ENCODE data around the gene PER2. TPM values are rescaled to one million over a fixed set of nuclear protein-coding genes. Genes with fewer than 3 reads are reported as not detected.
A peak's percentile ranks its signal among the peaks of the same experiment; 100 is the strongest.
"Not testable (repeated sequence)": the region's sequence is repeated elsewhere in the genome, so short reads cannot be mapped to it uniquely, and the experiment has no call there.

PER2 gene
- total RNA-seq, 1 donor from 2014 or later: 5.3 TPM

DNA sequence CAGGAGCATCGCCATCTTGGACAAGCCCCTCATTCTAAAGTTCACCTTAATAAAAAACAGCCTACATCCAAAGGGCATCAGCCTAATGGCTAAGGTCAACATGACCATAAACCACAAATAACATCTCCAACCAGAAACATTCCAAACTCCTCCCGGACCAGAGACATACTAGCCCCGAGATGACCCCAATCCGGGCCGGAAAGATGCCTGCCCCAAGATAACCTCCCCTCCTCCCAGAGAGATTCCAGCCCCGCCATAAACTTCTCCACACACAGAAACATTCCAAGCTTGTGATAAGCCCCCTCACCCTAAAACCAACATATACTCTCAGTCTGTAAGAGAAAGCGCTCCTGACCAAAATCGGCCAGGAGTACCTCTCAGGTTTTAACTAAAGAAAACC lies 16.7 kb downstream of the PER2 start:
- DNase-seq (ENCODE audit: low spot score in 2 of 2); FAIRE-seq: not testable (repeated sequence)

DNA sequence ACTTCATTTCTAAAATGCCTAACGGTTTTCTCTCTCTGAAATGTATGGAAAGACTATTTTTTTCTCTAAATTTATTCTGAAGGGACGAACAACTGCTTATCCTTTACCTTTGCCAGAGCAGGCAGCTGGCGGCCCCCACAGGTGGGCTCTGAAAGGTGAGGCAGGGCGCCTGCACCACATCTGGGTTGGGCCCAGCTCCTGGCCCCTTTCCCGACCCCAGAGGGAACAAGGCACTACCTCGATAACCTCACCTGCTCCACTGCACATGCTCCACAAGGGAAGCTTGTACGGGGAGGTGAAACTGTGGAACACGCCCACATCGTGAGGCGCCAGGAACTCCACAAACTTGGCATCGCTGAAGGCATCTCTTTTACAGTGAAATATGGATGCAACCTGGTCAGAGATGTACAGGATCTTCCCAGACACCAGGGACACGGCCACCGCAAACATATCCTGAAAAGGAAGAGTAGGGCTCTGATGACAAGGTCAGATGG lies 17.3 kb downstream of the PER2 start:
- FAIRE-seq (no peak), DNase-seq (ENCODE audit: low spot score in 2 of 2) (no peak)

DNA sequence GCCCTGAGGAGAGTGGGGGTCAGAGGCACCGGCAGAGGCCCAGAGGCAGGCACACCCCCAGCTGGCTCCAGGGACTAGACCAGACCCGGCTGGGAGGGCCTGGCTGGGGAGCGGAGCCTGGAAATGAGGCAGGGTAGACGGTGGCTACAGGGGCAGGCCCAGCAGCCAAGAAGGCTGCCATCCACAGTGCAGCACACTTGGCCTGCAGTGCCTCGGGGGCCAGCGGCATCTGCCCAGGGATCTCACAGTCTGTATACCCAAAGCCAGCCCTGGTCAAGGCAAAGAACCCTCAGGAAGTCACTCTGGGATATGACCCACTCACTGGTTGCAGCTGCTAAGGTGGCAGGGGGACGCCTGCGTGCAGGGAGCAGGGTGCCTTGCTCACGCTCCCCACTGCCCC lies 17.8 kb downstream of the PER2 start:
- DNase-seq (ENCODE audit: low spot score in 2 of 2): no peak

DNA sequence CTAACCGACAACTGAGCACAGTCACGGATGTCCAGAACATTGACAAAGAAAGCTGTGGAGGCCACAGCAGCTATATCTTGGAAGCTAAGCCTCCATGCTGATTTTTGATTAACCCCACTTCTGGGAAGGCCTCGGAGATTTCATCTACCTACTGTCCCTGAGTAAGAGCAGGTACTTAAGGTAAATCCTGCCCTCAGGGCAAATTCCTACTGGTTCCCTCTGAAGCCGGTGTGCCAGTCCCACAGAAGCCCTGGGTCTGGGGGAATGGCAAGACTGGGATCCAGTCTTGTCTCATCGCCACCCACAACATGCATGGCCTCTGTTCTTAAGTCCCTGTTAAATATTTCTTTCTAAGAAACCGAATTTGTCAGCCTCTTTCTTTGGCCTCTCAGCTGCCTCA lies 18.7 kb downstream of the PER2 start:
- no peak for DNase-seq (ENCODE audit: low spot score in 2 of 2)
- FAIRE-seq: no peak

More for the DNA sequence above, 17.8 kb downstream of the PER2 start:
- FAIRE-seq: no peak

DNA sequence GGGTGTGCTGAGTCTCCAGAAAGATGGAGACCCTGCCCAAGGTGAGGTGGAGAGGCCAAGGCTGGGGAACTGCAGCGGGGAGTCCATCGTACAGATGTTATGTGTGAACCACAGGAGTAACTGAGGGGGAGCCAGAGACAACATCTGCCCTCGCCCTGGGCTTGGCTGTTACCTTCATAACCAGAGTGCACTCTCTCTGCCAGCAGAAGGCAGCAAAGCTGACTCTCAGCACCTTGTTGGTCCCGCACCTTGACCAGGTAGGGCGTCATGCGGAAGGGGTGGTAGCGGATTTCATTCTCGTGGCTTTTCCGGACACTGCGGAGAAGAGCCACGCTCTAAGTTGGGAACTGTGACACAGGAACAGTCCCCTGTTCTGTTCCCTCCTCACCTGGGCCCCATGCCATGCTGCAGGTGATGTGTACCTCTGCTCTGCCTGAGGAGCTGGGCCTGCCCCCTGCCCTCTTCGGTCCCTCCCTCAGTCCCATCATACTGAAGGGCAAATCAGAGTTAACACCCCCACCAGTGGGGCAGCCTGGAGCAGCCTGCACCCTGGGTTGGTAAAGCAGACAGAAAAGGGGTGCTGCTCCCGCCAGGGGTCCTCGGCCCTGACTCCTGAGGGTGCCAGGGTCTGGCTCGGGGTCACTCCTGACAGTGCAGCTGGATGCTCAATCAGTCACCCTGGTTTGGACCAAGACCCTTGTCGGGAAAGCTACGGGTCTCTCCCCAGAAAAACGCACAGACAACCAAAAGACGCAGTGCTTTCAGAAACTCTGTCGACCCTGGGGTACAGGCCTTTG lies 20.3 kb downstream of the PER2 start:
- DNase-seq (ENCODE audit: low spot score in 2 of 2): no peak

DNA sequence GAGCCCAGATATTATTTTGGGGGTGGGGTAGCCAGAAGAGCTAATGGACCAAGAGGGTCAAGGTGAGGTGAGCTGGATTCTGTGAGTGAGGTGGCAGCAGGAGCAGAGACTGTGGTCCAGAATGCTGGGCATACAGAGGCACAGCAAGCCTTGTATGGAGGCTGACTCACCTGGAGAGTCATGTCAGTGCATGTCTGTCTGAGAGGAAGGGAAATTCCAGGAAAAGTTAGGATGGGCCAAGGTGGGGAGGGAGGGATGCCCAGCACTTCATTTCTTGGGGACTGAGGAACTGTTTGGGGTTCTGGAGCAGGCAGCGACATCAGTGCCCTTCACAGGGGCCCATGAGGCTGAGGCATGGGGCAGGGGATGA lies 21.1 kb downstream of the PER2 start:
- DNase-seq (ENCODE audit: low spot score in 2 of 2) (no peak), FAIRE-seq (no peak)

More for the DNA sequence above, 20.3 kb downstream of the PER2 start:
- no peak for FAIRE-seq

DNA sequence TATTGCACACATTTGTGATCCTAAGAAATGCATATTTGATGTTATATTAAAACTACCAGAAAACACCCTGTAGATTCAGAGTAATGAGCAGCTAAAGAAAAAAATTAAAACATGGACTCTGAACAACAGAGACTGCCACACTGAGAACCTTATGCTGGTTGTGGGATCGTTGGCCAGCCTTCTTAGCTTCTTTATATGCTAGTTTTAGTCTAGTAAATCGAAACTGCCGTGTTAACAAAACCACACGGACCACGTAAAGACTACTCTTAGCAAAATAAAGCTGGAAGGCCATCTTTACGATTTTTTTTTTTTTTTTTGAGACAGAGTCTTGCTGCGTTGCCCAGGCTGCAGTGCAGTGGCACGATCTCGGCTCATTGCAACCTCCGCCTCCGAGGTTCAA lies 22.8 kb downstream of the PER2 start:
- DNase-seq (ENCODE audit: low spot score in 2 of 2) (no peak), FAIRE-seq (no peak)

DNA sequence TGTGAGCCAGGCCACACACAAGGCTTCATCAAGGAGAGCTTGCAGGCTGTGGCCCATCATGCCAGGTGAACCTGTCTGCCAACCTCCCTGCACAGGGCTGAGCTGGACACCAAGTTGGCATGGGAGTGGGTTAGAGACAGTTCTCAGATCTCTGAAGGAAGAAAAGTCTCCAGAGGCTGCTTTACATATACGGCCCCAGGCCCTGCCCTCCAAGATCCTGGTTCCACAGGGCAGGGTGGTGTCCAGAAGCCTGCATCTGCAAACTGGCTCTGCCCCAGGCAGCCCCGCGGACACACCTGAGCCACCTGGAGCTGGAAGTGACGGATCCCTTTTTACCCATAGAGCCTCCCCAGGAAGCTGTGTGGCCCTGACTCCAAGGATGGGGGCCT lies 24.3 kb downstream of the PER2 start:
- DNase-seq (ENCODE audit: low spot score in 2 of 2) (no peak), FAIRE-seq (no peak)

DNA sequence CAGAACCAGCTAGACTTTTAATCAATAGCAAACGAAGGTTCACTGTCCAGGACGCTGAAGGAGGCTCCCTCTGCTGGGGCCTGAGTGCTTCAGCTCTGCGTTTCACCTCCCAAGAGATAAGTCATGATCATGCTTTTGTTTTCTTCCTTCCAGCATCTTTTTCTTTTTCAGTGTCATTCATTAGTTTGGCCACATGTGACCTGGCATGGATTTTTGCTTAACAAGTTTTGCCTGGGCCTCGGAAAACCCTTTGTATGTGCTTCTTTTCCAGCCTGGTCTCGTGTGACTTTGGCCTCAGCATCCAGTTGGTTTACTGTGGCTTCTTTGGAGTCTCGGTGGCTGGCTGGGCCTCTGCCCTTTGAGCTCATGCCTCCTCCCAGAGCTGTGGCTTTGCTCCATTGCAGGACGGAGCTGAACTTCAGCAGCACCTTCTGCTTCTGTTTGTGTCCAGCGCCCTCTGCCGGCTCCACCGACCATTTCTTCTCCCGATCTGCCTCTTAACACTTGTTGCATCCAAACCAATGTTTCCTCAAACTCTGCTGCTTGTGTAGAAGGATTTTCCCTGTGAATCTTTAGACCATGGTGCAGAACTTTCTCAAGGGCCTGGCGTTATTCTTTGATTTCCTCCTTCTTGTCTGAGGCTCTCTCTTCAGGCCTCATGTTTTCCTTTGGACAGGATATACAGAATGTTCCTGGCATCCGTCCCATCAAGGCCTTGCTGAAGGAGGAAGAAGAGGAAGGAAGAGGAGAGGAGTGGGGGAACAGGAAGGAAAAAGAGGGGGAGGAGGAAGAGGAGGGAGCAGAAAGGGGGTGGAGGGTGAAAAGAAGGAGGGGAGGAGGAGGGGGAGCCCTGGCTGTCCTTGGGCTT lies 25.0 kb downstream of the PER2 start:
- peak; percentile 78 to 90 for DNase-seq (ENCODE audit: low spot score in 2 of 2)
- FAIRE-seq: no peak

DNA sequence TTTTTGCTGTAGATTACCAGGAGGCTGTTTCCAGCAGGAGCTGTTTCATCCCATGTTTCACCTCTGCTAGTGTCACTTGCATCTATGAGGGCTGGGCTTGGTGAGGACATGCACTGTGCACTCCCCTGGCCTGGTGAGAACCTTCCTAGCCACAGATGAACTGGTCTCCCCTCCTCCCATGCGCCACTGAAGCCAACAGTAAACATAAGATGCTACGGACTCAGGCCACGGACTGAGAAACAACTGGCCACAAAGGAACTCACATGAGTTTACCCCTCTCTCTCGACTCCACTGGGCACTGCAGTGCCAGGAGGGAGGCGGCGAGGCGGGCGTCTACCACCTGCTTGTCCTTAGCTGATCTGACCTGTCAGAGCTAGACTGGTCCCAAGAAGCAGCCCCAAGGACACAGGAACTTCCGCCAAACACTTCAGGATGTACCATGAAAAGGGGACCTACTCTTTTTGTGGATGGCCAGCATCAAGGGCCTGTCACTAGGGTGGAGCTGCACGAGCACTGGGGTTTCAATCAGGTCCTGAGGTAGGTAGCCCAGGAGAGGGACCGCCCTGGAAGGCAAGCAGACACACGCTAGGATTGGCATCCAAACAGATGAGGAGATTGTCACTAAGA lies 25.8 kb downstream of the PER2 start:
- no peak for FAIRE-seq
- no peak for DNase-seq (ENCODE audit: low spot score in 2 of 2)

DNA sequence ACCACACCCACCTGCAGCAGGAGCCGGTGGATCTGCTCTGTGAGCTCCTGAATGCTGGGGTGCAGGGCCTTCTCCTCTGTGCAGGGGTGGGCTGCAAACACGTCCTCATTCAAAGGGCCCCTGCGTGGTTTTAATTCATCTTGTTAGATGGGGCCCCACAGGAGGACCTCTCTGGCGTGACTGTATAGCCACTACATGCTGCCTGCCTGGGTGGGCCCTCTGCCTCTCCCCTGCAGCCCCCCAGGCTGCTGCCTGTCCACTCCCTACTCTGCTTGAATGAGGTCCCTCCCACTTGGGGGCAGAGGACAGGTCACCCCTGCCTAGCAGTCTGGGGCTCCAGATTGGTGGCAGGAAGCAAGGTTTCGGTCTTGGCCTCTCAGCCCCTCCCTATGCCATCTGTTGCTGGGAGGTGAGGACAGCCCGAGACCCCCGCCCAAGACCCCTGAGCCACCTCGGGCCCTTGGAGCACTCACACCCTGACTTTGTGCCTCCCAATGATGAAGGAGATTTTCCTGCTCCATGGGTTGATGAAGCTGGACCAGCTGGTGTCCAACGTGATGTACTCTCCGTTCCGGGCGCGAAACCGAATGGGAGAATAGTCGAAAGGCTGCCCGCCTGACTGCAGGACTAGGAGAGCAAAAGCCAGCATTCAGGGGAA lies 26.6 kb downstream of the PER2 start:
- no peak for FAIRE-seq
- no peak for DNase-seq (ENCODE audit: low spot score in 2 of 2)

DNA sequence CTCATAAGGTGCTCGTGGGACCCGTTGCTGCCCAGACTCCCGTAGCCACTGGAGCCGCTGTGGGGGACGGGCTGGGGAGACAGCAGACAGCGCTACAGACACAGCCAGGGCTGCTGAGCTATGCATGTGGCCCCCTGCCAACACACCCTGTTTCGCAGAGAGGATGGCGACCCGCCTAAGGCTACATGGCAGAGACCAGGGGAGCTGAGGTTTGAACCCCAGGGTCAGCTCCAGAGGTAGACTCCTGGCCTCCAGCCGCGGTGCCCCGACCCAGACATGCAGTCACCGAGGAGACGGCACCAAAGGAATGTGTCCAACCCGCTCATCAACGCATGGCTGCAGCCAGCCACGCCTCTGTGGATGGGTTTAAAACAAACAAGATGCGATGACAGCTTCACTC lies 27.5 kb downstream of the PER2 start:
- FAIRE-seq (no peak), DNase-seq (ENCODE audit: low spot score in 2 of 2) (no peak)

DNA sequence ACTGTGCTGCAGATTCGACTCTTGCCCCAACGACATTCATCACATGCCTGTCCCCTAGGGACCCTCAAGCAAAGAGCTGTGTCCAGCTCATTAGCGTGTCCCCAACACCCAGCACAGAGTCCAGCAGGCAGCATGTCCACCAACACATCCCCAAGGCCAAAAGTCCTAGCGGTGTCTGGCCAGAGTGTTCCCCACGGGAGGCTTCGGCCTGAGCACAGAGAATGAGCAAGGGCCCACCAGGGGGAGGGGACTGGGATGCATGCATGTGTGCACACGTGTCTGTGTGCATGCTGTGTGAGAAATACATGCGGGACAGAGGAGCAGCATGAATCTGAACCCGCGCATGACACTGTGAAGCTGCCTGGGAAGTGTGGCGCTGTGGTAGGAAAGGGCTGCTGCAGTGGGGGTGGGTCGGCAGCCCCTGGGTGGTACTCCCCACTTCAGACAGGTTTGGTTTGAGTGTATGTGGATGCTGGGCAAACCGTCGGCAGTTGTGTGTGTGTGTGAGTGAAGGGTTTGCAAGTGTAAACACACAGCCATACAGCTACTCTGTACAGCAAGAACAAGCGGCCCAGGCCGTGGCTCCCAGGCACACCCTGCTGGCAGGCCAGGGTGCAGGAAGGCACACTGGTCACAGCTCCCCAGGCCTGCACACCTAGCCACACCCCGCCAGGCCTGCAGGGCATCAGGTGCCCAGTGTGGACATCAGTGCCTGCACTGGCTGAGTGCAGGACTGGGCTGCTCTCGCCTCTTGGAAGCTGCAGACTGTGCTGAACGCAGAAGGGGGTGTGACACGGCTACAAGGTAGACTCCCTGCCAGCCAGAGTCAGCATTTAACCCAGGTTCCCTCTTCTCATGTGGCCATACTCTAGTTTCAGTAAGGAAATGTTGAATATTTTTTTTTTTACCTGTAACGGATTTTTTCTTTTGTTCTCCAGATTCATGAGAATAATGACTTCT lies 29.1 kb downstream of the PER2 start:
- FAIRE-seq: no peak
- no peak for DNase-seq (ENCODE audit: low spot score in 2 of 2)

DNA sequence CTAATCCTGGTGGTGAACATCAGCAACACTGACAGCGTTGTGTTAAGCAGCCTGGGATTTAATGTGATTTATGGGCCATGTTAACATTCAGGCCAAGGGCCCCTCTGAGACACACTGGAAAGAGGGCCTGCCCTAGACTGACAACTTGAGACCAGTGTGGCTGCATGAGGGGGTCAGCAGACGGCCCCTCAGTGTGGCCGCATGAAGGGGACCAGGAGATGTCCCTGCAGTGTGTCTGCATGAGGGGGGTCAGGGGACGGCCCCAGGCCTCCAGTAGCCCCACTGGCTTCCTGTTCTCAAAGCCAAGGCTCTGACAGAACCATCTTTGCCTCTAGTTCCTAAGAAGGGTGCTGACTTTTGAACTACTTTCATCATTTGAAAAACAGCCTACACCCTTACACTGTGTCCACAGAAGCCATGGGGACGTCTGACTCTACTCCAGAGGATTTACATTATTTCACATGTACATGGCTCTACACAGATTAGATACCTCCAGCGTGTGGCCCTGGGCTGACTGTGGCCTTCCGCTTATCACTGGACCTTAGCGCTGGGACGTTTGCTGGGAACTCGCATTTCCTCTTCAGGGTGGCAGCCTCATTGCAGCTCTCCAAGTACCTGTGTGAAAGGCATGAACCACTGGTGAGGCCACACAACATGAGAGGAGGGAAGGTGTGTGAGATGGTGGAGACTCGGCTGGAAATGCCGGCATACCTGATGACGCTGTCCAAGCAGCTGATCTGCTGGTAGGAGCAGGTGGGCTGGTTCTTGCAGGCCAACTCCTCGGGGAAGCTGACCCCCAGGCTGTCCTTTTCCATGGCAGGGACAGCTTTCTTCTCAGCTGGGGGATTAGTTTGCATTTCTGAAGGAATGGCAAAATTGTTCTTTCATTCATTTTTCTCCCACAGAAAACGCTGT lies 30.4 kb downstream of the PER2 start:
- FAIRE-seq (no peak), DNase-seq (ENCODE audit: low spot score in 2 of 2) (no peak)

DNA sequence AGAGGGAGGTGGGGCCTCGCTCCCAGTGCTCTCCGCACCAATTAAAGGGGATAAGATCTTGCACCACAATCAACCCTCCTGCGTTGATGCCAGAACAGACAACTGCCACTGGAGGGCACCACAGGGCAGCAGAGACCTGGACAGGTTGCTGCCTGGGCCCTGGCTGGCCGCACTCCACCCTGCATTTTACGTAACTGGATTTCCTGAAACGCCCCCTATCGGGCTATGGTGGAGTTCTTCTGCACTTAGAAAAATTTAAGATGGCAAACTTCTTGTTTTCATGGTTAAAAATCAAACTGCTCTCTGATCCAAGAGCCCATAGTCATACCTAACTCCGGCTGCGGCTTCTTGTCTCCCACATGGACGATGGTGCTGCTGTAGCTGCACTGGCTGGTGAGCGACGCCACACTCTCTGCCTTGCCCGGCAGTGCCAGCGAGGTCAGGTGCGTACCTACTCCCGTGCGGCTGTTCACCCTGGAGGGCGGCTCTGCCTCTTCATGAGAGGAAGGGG lies 31.8 kb downstream of the PER2 start:
- FAIRE-seq: no peak

DNA sequence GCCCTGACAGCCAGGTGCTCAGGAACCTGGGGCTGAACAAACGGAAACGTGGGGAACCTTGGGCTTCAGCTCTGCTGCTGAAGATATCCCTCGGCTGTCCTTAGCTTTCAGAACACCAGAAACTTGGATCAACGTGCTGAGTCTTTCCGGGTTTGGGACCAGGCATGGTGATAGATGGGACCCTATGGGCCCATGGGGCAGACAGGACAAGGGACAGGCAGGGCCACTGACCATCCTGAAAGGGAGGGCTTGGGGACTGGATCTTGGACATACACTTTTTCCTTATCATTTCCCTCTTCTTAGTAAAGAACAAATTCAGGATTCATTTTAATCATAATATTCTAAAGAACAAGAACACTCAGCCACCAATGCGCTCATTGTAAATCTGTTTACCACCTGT lies 32.3 kb downstream of the PER2 start:
- no peak for DNase-seq (ENCODE audit: low spot score in 2 of 2)
- FAIRE-seq: no peak

More for the DNA sequence above, 31.8 kb downstream of the PER2 start:
- DNase-seq (ENCODE audit: low spot score in 2 of 2): peak in 1 of 2 donors; percentile 66

DNA sequence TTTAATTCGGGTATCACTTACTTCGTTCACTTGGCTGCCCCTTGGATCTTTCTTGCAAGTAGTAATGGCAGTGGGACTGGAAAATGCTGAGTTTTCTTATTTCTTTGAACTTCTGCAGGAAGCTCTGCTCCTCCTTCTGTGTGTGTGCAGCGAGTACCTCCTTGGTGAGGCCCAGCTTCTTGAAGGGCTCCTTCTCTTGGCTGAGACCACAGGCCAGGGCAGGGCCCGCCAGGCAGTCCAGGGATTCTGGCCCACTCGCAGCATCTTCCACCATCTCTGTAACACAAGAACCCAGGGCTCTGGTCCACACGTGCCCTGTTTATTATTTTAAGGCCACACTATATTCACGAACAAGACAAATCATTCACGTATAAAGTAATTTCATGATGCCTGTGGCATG lies 32.8 kb downstream of the PER2 start:
- no peak for DNase-seq (ENCODE audit: low spot score in 2 of 2)
- no peak for FAIRE-seq

DNA sequence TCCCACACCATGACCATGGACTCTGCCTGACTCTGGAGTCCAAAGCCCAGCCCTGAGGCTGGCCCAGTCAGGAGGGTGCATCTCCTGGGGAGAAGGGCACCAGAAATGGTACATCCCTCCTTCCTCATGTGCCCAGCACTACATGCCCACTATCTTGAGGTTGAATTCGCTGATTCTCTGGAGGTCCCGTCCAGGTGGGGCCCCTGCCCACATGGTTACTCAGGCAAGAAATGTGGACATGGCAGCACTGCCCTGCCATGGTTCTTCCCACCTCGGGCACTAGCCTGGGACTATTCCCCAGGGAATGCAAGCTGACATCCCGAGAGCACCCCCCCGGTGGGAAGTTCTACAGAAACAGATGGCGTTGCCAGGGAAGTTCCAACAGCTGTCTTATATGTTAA lies 33.3 kb downstream of the PER2 start:
- DNase-seq (ENCODE audit: low spot score in 2 of 2) (no peak), FAIRE-seq (no peak)
